KMS-11 (cell line): ENCODE data around the gene NT5E.

ENCODE experiments used
- H2AFZ ChIP-seq: fragments of 200-600 bp; sonication (generic); 2 replicates; pipeline ENCODE4 v1.6.1; 2016; ENCODE audit warnings: antibody characterized with exemption, mixed run types, low read depth
- H3K27ac ChIP-seq: fragments of 200-600 bp; sonication (generic); 2 replicates; pipeline ENCODE4 v1.6.1; 2016; ENCODE audit warnings: mild to moderate bottlenecking, mixed run types
- H3K27me3 ChIP-seq: fragments of 200-600 bp; sonication (generic); 2 replicates; pipeline ENCODE4 v1.6.1; 2017; ENCODE audit warnings: mild to moderate bottlenecking, low read depth, mixed run types, moderate library complexity; ENCODE audit not compliant: insufficient read depth
- H3K36me3 ChIP-seq: fragments of 200-600 bp; sonication (generic); 2 replicates; pipeline ENCODE4 v1.6.1; 2017; ENCODE audit warnings: mild to moderate bottlenecking, mixed run types; ENCODE audit not compliant: insufficient read depth
- H3K4me1 ChIP-seq: fragments of 200-600 bp; sonication (generic); 2 replicates; pipeline ENCODE4 v1.6.1; 2016; ENCODE audit warnings: mild to moderate bottlenecking, low read depth, mixed run types; ENCODE audit not compliant: poor library complexity, severe bottlenecking
- H3K4me2 ChIP-seq: fragments of 200-600 bp; sonication (generic); 2 replicates; pipeline ENCODE4 v1.7.0; 2016; ENCODE audit warnings: mild to moderate bottlenecking, mixed run types
- H3K4me3 ChIP-seq: fragments of 200-600 bp; sonication (generic); IDR thresholded peaks from 2 replicates; pipeline ENCODE4 v1.6.1; 2017; ENCODE audit warnings: low read depth, low read length, mixed read lengths; ENCODE audit not compliant: insufficient read depth
- H3K79me2 ChIP-seq: fragments of 200-600 bp; sonication (generic); 2 replicates; pipeline ENCODE4 v1.6.1; 2016; ENCODE audit warnings: low read depth, mixed run types; ENCODE audit not compliant: insufficient read depth
- H3K9ac ChIP-seq: fragments of 200-600 bp; sonication (generic); 2 replicates; pipeline ENCODE4 v1.6.1; 2016; ENCODE audit warnings: mild to moderate bottlenecking, mixed run types
- H4K20me1 ChIP-seq: fragments of 200-600 bp; sonication (generic); 2 replicates; pipeline ENCODE4 v1.6.1; 2016; ENCODE audit warnings: mild to moderate bottlenecking, mixed run types; ENCODE audit not compliant: insufficient read depth
- TF ChIP-seq, protein P1 (sequence below): fragments of 200-600 bp; sonication (generic); conservative IDR thresholded peaks from 2 replicates; pipeline ENCODE4 v1.6.1; 2017; ENCODE audit warnings: low read depth, mild to moderate bottlenecking, antibody characterized with exemption, low read length, moderate library complexity, mixed read lengths

Gene NT5E

DNA sequence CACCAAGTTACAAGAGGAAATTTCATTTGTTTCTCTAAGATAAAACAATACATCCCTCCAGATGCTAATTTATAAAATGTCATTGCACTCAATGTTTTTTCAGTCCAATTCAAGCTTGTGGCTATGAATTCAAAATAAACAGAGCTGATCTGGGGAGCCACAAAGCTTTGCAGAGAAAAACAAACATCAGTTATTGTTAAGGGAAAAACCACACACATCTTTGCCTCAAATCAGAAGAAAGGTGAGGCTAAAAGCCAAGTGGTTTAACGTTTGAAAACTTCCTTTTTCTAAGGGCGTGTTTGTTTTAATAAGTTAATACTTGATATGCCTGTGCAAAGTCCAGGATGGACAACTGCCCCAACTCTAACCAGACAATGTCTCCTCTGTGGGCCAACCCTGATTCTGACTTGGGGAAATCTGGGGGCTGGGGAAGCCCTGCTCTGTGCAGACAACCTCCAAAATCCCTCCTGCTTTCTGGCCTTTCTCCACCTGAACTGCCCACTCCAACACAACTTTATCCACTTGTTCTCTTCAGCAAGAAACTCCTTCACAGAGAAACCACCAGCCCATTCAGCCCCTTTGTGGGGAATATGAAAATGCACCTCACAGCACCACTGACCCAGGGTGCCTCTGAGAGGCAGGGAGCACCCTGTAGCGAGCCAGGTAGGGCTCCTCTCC is 44.6 kb upstream of the NT5E start:
- H3K9ac ChIP-seq = no peak overlapping the region
- no peaks in the 10 kb centered on the region for H4K20me1 ChIP-seq
- H2AFZ ChIP-seq = no peak overlapping the region
- H3K27ac ChIP-seq = no peak overlapping the region
- no peaks in the 10 kb centered on the region for H3K27me3 ChIP-seq
- no peaks in the 10 kb centered on the region for H3K79me2 ChIP-seq
- no peak overlapping the region for H3K4me2 ChIP-seq
- TF ChIP-seq, protein P1, sequence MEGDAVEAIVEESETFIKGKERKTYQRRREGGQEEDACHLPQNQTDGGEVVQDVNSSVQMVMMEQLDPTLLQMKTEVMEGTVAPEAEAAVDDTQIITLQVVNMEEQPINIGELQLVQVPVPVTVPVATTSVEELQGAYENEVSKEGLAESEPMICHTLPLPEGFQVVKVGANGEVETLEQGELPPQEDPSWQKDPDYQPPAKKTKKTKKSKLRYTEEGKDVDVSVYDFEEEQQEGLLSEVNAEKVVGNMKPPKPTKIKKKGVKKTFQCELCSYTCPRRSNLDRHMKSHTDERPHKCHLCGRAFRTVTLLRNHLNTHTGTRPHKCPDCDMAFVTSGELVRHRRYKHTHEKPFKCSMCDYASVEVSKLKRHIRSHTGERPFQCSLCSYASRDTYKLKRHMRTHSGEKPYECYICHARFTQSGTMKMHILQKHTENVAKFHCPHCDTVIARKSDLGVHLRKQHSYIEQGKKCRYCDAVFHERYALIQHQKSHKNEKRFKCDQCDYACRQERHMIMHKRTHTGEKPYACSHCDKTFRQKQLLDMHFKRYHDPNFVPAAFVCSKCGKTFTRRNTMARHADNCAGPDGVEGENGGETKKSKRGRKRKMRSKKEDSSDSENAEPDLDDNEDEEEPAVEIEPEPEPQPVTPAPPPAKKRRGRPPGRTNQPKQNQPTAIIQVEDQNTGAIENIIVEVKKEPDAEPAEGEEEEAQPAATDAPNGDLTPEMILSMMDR = no peak
- H3K4me1 ChIP-seq = no peaks in the 10 kb centered on the region
- H3K36me3 ChIP-seq = no peaks in the 10 kb centered on the region
- no peak overlapping the region for H3K4me3 ChIP-seq

DNA sequence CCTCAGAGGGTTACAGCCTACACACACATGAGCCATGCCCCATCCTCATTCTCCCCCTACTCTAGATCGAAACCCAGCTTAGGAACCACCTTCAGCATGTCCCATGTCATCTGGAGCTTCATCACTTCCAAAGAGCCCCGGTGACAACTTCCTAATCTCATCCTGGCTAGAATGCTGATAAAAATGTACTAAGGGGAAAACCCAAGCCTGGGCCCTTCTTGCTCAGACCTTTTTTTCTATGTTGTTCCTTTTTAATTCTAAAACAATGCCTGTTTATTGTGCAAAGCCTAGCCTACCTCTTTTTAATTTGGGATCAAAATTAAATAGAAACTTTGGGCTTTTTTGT is 44.1 kb upstream of the NT5E start:
- Histone ChIP-seq H3K27ac (no peak overlapping the region), H3K79me2 (no peaks in the 10 kb centered on the region), H3K4me2 (no peak overlapping the region), H2AFZ (no peak overlapping the region), H3K4me1 (no peaks in the 10 kb centered on the region), H3K4me3 (no peak overlapping the region), H4K20me1 (no peaks in the 10 kb centered on the region), H3K27me3 (no peaks in the 10 kb centered on the region), H3K36me3 (no peaks in the 10 kb centered on the region), H3K9ac (no peak overlapping the region)
- TF ChIP-seq, protein P1 = no peak

DNA sequence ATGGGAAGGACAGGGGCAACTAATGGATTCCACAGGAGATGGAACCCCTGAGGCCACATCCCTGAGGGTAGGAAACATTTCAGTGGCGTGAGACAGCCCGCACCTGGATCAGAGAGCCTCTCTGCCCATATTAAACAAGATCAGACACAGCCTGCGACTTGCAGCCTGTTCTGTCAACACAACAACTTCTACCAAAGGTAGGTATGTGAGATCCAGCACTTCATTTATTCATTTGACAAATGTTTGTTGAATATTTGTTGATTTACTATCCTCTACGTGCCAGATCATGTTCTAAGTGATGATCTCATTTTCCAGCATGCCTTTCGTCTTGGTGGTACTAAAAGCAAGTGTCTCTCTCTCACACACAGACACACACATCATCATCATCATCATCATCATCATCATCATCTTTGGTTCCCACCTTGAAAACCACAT is 43.2 kb upstream of the NT5E start:
- no peaks in the 10 kb centered on the region for H3K36me3 ChIP-seq
- H4K20me1 ChIP-seq = no peaks in the 10 kb centered on the region
- no peaks in the 10 kb centered on the region for H3K79me2 ChIP-seq
- H3K27ac ChIP-seq = no peak overlapping the region
- no peak overlapping the region for H2AFZ ChIP-seq
- H3K4me3 ChIP-seq = no peak overlapping the region
- TF ChIP-seq, protein P1 = no peak
- H3K4me1 ChIP-seq = no peaks in the 10 kb centered on the region
- no peak overlapping the region for H3K9ac ChIP-seq
- H3K4me2 ChIP-seq = no peak overlapping the region
- no peaks in the 10 kb centered on the region for H3K27me3 ChIP-seq

DNA sequence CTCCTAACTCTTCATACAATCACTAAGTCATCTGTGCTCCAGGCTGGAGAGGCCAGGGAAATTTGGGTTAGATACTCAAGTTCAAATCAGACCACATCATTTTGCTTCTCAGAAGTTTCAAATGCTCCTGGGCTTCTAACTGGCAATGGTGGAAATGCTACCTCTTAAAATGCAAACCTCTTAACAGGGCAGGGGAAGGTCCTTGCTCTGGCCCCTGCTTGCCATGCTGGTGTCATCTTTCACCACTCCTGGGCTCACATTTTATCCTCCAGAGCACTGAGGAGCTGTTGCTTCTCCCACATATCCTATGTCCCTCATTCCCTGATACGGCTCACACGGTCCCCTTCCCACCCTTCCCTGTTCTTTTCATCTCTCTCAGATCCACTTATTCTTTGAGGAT is 41.8 kb upstream of the NT5E start:
- no peak overlapping the region for H2AFZ ChIP-seq
- H3K79me2 ChIP-seq = no peaks in the 10 kb centered on the region
- TF ChIP-seq, protein P1 = no peak
- no peaks in the 10 kb centered on the region for H3K27me3 ChIP-seq
- H3K4me1 ChIP-seq = no peaks in the 10 kb centered on the region
- H3K9ac ChIP-seq = no peak overlapping the region
- H3K36me3 ChIP-seq = no peaks in the 10 kb centered on the region
- H3K4me2 ChIP-seq = no peak overlapping the region
- H3K27ac ChIP-seq = no peak overlapping the region
- no peak overlapping the region for H3K4me3 ChIP-seq
- no peaks in the 10 kb centered on the region for H4K20me1 ChIP-seq
